Hepatocyte (in vitro differentiated cells): ENCODE results near the gene PPP1R1C. TPM values are rescaled to one million over a fixed set of nuclear protein-coding genes. Genes with fewer than 3 reads are reported as not detected.

Experiments used
- DNase-seq: peaks from one replicate; pipeline ENCODE4 v3.0.0-alpha.2; 2016; ENCODE audit warnings: low spot score
- H2AFZ ChIP-seq: fragments of 200-600 bp; sonication (generic); 2 replicates; pipeline ENCODE4 v1.6.0; 2016; ENCODE audit warnings: antibody characterized with exemption, mild to moderate bottlenecking
- H3K27ac ChIP-seq: fragments of 200-600 bp; sonication (generic); 2 replicates; pipeline ENCODE4 v1.5.1; 2016; ENCODE audit warnings: mild to moderate bottlenecking
- H3K27me3 ChIP-seq: fragments of 200-600 bp; sonication (generic); 2 replicates; pipeline ENCODE4 v1.6.1; 2016
- H3K36me3 ChIP-seq: fragments of 200-600 bp; sonication (generic); replicated peaks from 2 replicates; pipeline ENCODE4 v1.5.1; 2016; ENCODE audit warnings: low read depth; ENCODE audit not compliant: insufficient read depth
- H3K4me1 ChIP-seq: fragments of 200-600 bp; sonication (generic); 2 replicates; pipeline ENCODE4 v1.5.1; 2016; ENCODE audit warnings: mild to moderate bottlenecking, moderate library complexity; ENCODE audit not compliant: insufficient read depth
- H3K4me2 ChIP-seq: fragments of 200-600 bp; sonication (generic); 2 replicates; pipeline ENCODE4 v1.6.0; 2016
- H3K4me3 ChIP-seq: fragments of 200-600 bp; sonication (generic); 2 replicates; pipeline ENCODE4 v1.5.1; 2016; ENCODE audit warnings: mild to moderate bottlenecking
- H3K79me2 ChIP-seq: fragments of 200-600 bp; sonication (generic); 2 replicates; pipeline ENCODE4 v1.6.0; 2017; ENCODE audit warnings: mild to moderate bottlenecking
- H3K9me2 ChIP-seq: fragments of 200-600 bp; sonication (generic); replicated peaks from 2 replicates; pipeline ENCODE4 v1.6.0; 2017; ENCODE audit warnings: mild to moderate bottlenecking; ENCODE audit not compliant: insufficient read depth
- H3K9me3 ChIP-seq: fragments of 200-600 bp; sonication (generic); 2 replicates; pipeline ENCODE4 v1.5.1; 2016; ENCODE audit warnings: low read depth, mild to moderate bottlenecking
- H4K20me1 ChIP-seq: fragments of 200-600 bp; sonication (generic); 2 replicates; pipeline ENCODE4 v1.6.0; 2016; ENCODE audit warnings: mild to moderate bottlenecking; ENCODE audit not compliant: insufficient read depth, poor library complexity, severe bottlenecking
- CTCF ChIP-seq: fragments of 200-600 bp; sonication (generic); IDR thresholded peaks from 2 replicates; pipeline ENCODE4 v1.5.1; 2016; ENCODE audit warnings: antibody characterized with exemption, mild to moderate bottlenecking; ENCODE audit not compliant: poor library complexity
- EZH2 ChIP-seq: fragments of 200-600 bp; sonication (generic); IDR thresholded peaks from 2 replicates; pipeline ENCODE4 v1.6.1; 2016; ENCODE audit warnings: antibody characterized with exemption, mild to moderate bottlenecking, borderline replicate concordance
- EZH2phosphoT487 ChIP-seq: fragments of 200-600 bp; sonication (generic); IDR thresholded peaks from one replicate; pipeline ENCODE4 v1.6.1; 2018; ENCODE audit warnings: antibody characterized with exemption, mild to moderate bottlenecking, low read depth, moderate library complexity; ENCODE audit not compliant: unreplicated experiment, severe bottlenecking
- WGBS: methylation state at CpG from one replicate; pipeline ENCODE4 v1.1.6; 2016; ENCODE audit warnings: low lambda C conversion rate; ENCODE audit errors: missing lambda C conversion rate; 5-methylcytosine and 5-hydroxymethylcytosine counted together
- polyA plus RNA-seq: library from polyadenylated mRNA; unstranded; fragments of >200 nt; fragmentation: Nextera tagmentation; extraction: Ambion mirVana; gene quantifications from 2 replicates; pipeline ENCODE4 v1.2.1, GENCODE V29; 2016
- total RNA-seq: library from RNA; depleted of rRNA; stranded (reverse); fragments of >200 nt; gene quantifications from 2 replicates; pipeline ENCODE4 v1.2.3, GENCODE V29; 2014

Gene PPP1R1C
- total and polyA plus RNA-seq, 2 experiments from 2014 or later: 8.4 to 10.7 TPM

- no peaks in the 10 kb centered on the region for H4K20me1 ChIP-seq
- H3K9me2 ChIP-seq: no peaks in the 10 kb centered on the region
- peak overlapping the region; percentile 10 for H3K4me2 ChIP-seq
- no peaks in the 10 kb centered on the region for H3K79me2 ChIP-seq
- 75% methylated on average over 5 of the region's 5 CpGs for WGBS
- no peaks in the 10 kb centered on the region for H3K9me3 ChIP-seq
- H3K4me1 ChIP-seq: peaks cover 12% of the 10 kb centered on the region
- no peak overlapping the region for H2AFZ ChIP-seq
- TF ChIP-seq EZH2 (no peak), CTCF (no peak), EZH2phosphoT487 (no peak)
- DNase-seq: no peak
- H3K36me3 ChIP-seq: no peaks in the 10 kb centered on the region
- H3K27ac ChIP-seq: peak overlapping the region; percentile 54
- H3K27me3 ChIP-seq: no peaks in the 10 kb centered on the region
- no peak overlapping the region for H3K4me3 ChIP-seq
Measured at GRCh38 chr2:181944164-181944913, 41.3 kb upstream of the PPP1R1C start.

DNA sequence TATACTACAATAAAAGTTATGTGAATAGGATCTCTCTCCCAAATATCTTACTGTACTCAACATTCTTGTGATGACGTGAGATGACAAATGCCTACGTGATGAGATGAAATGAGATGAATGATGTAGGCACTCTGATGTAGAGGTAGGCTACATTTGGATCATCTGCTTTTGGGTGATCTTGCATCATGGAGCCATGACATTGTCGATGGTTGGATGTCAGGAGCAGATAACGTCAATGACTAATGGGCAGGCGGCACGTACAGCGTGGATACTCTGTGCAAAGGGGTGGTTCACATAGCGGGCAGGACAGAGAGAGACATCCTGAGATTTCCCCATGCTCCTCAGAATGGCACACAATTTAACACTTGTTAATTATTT lies 40.8 kb upstream of the PPP1R1C start:
- Histone ChIP-seq H3K9me3 (no peaks in the 10 kb centered on the region), H3K27me3 (no peaks in the 10 kb centered on the region), H3K27ac (no peak overlapping the region), H2AFZ (no peak overlapping the region), H4K20me1 (no peaks in the 10 kb centered on the region), H3K36me3 (no peaks in the 10 kb centered on the region), H3K4me3 (no peak overlapping the region), H3K4me2 (no peak overlapping the region), H3K4me1 (peaks cover 12% of the 10 kb centered on the region), H3K9me2 (no peaks in the 10 kb centered on the region), H3K79me2 (no peaks in the 10 kb centered on the region)
- DNase-seq: no peak
- 98% methylated on average over 8 of the region's 8 CpGs for whole genome bisulfite sequencing
- TF ChIP-seq CTCF (no peak), EZH2phosphoT487 (no peak), EZH2 (no peak)

GRCh38 chr2:181946444-181947127 lies 39.1 kb upstream of the PPP1R1C start:
- peak overlapping the region; percentile 39 for H3K27ac ChIP-seq

More at GRCh38 chr2:181946444-181947127, 39.1 kb upstream of the PPP1R1C start:
- H3K36me3 ChIP-seq: no peaks in the 10 kb centered on the region
- peaks cover 12% of the 10 kb centered on the region for H3K4me1 ChIP-seq
- no peaks in the 10 kb centered on the region for H3K9me2 ChIP-seq
- no peak overlapping the region for H3K4me2 ChIP-seq
- H3K79me2 ChIP-seq: no peaks in the 10 kb centered on the region
- no peaks in the 10 kb centered on the region for H4K20me1 ChIP-seq
- H3K27me3 ChIP-seq: no peaks in the 10 kb centered on the region
- no peak overlapping the region for H2AFZ ChIP-seq
- TF ChIP-seq CTCF (no peak), EZH2 (no peak), EZH2phosphoT487 (no peak)
- WGBS: 83% methylated on average over 1 of the region's 1 CpG
- H3K9me3 ChIP-seq: no peaks in the 10 kb centered on the region
- DNase-seq: no peak
- H3K4me3 ChIP-seq: no peak overlapping the region
